HepG2 (cell line): ENCODE data around the gene DUSP9. TPM values are rescaled to one million over a fixed set of nuclear protein-coding genes. Genes with fewer than 3 reads are reported as not detected.
A peak's percentile ranks its signal among the peaks of the same experiment; 100 is the strongest.

ENCODE experiments used
- ATAC-seq: fragments of 200-7000 bp; cut with Tn5 transposase; 3 replicates; pipeline ENCODE4 v1.9.1; 2020; ENCODE audit warnings: mild to moderate bottlenecking, moderate library complexity
- BruUV-seq: library from RNA; stranded (reverse); fragments of 400-500 nt; replicated peaks from 2 replicates; lab custom pipeline; 2021; lab: Mats Ljungman, UMichigan
- CTCF ChIA-PET: fragments of 300-600 bp; formaldehyde crosslinking; extraction: SDS; loops from one replicate; lab custom pipeline; 2021; ENCODE audit warnings: low total read pairs, inconsistent platforms, low intra/inter-chr PET ratio; lab: Yijun Ruan, JAX
- POLR2A ChIA-PET: fragments of 350-600 bp; sonication (Branson Sonifier 250); formaldehyde crosslinking; loops from one replicate; lab custom pipeline; 2020; ENCODE audit warnings: antibody characterized with exemption, inconsistent platforms; lab: Yijun Ruan, JAX
- DNase-seq: peaks from one replicate; pipeline ENCODE4 v3.0.0-alpha.2; 2015; ENCODE audit warnings: low spot score
- FAIRE-seq: peaks from 3 replicates; lab custom pipeline; 2011; peaks lifted over from hg19 to GRCh38; lab: Jason Lieb, UNC
- H2AFZ ChIP-seq: one replicate; pipeline ENCODE4 v1.6.1; 2011; ENCODE audit warnings: low read length, inconsistent platforms
- H3K27ac ChIP-seq: fragments of 300-600 bp; 3 replicates; pipeline ENCODE4 v1.8.0; 2011; ENCODE audit warnings: mixed run types, mild to moderate bottlenecking, mixed read lengths, low read length, inconsistent platforms; ENCODE audit not compliant: insufficient read depth; ENCODE audit errors: extremely low read length
- H3K27me3 ChIP-seq, 2 experiments: fragments of 200-600 bp in 1 of 2; 2 replicates in 1 of 2; 3 replicates in 1 of 2; pipeline versions ENCODE4 v1.6.0 to v1.8.0; 2011; ENCODE audit warnings: low read length in 2 of 2, mild to moderate bottlenecking in 2 of 2, moderate library complexity in 2 of 2, inconsistent platforms in 1 of 2; ENCODE audit not compliant: insufficient read depth in 2 of 2, control insufficient read depth in 1 of 2
- H3K36me3 ChIP-seq, 2 experiments: fragments of 200-600 bp in 1 of 2; replicated peaks in 1 of 2; 2 replicates in 1 of 2; 3 replicates in 1 of 2; pipeline versions ENCODE4 v1.5.1 to v1.8.0; 2011; ENCODE audit warnings: low read length in 2 of 2, inconsistent platforms in 1 of 2; ENCODE audit not compliant: insufficient read depth in 2 of 2, control insufficient read depth in 1 of 2
- H3K4me1 ChIP-seq: 2 replicates; pipeline ENCODE4 v1.5.1; 2012; ENCODE audit warnings: low read length, inconsistent platforms; ENCODE audit not compliant: insufficient read depth
- H3K4me2 ChIP-seq: 2 replicates; pipeline ENCODE4 v1.6.0; 2011; ENCODE audit warnings: low read depth, low read length, inconsistent platforms
- H3K4me3 ChIP-seq, 3 experiments: fragments of 200-600 bp in 1 of 3; sonication (generic), shearing (Covaris generic) in 1 of 3; replicated peaks in 1 of 3; 2 replicates each; pipeline ENCODE4 v1.5.1; 2011 to 2016; ENCODE audit warnings: low read length in 3 of 3, inconsistent platforms in 2 of 3, low read depth in 2 of 3, mild to moderate bottlenecking in 2 of 3, control low read depth in 1 of 3, mixed read lengths in 1 of 3; ENCODE audit not compliant: insufficient read depth in 1 of 3
- H3K79me2 ChIP-seq: one replicate; pipeline ENCODE4 v1.6.1; 2011; ENCODE audit warnings: low read length, inconsistent platforms; ENCODE audit not compliant: insufficient read depth
- H3K9ac ChIP-seq: 2 replicates; pipeline ENCODE4 v1.6.0; 2011; ENCODE audit warnings: mild to moderate bottlenecking, low read depth, low read length, inconsistent platforms; ENCODE audit not compliant: insufficient read depth
- H3K9me3 ChIP-seq: 2 replicates; pipeline ENCODE4 v1.5.1; 2012; ENCODE audit warnings: mild to moderate bottlenecking, low read length
- H4K20me1 ChIP-seq: 2 replicates; pipeline ENCODE4 v1.6.0; 2011; ENCODE audit warnings: inconsistent platforms, mild to moderate bottlenecking, low read length, moderate library complexity; ENCODE audit not compliant: insufficient read depth
- BCL6 ChIP-seq: IDR thresholded peaks from 2 replicates; pipeline ENCODE4 v1.6.1; 2016; ENCODE audit warnings: missing genetic modification reagents, missing compliant biosample characterization
- EED ChIP-seq: sonication (generic); formaldehyde crosslinking; IDR thresholded peaks from 2 replicates; pipeline ENCODE4 v1.5.0; 2020; ENCODE audit warnings: mild to moderate bottlenecking, missing genetic modification reagents
- ELF3 ChIP-seq: IDR thresholded peaks from 2 replicates; pipeline ENCODE4 v1.6.1; 2016; ENCODE audit warnings: missing genetic modification reagents, missing compliant biosample characterization
- ETV6 ChIP-seq: sonication (generic); formaldehyde crosslinking; conservative IDR thresholded peaks from 2 replicates; pipeline ENCODE4 v1.4.0; 2020; ENCODE audit warnings: missing genetic modification reagents
- FOXA1 ChIP-seq, 2 experiments: fragments of 450-650 bp in 1 of 2; sonication (generic) in 1 of 2; formaldehyde crosslinking in 1 of 2; IDR thresholded peaks; 2 replicates each; pipeline versions ENCODE4 v1.4.0 to v1.6.1; 2016 to 2020; ENCODE audit warnings: missing genetic modification reagents in 1 of 2
- MAZ ChIP-seq, 2 experiments: sonication (generic) in 1 of 2; formaldehyde crosslinking in 1 of 2; IDR thresholded peaks; 2 replicates each; pipeline versions ENCODE4 v1.5.0 to v1.6.1; 2012 to 2020; ENCODE audit warnings: low read depth in 2 of 2, mild to moderate bottlenecking in 2 of 2, borderline replicate concordance in 1 of 2, improper control_type of control experiment in 1 of 2, low read length in 1 of 2, missing genetic modification reagents in 1 of 2, moderate library complexity in 1 of 2
- MBD4 ChIP-seq: IDR thresholded peaks from 2 replicates; pipeline ENCODE4 v1.6.1; 2012; ENCODE audit warnings: low read length, inconsistent platforms, borderline replicate concordance
- MED8 ChIP-seq: sonication (generic); formaldehyde crosslinking; IDR thresholded peaks from 2 replicates; pipeline ENCODE4 v1.8.1; 2023; ENCODE audit warnings: mild to moderate bottlenecking, missing genetic modification reagents; ENCODE audit not compliant: insufficient replicate concordance
- RCOR2 ChIP-seq: IDR thresholded peaks from 2 replicates; pipeline ENCODE4 v1.6.1; 2016; ENCODE audit warnings: missing biosample characterization, missing genetic modification reagents
- SMAD9 ChIP-seq: sonication (generic); formaldehyde crosslinking; IDR thresholded peaks from 2 replicates; pipeline ENCODE4 v1.5.1; 2020; ENCODE audit warnings: mild to moderate bottlenecking, missing genetic modification reagents
- THAP11 ChIP-seq: IDR thresholded peaks from 2 replicates; pipeline ENCODE4 v1.6.1; 2016; ENCODE audit warnings: missing biosample characterization, missing genetic modification reagents
- TRIM24 ChIP-seq: sonication (generic); formaldehyde crosslinking; IDR thresholded peaks from 2 replicates; pipeline ENCODE4 v1.8.0; 2022; ENCODE audit warnings: mild to moderate bottlenecking, missing genetic modification reagents
- ZNF354B ChIP-seq: sonication (generic); formaldehyde crosslinking; IDR thresholded peaks from 2 replicates; pipeline ENCODE4 v1.8.0; 2022; ENCODE audit warnings: mild to moderate bottlenecking, missing genetic modification reagents
- ZNF747 ChIP-seq: sonication (generic); formaldehyde crosslinking; IDR thresholded peaks from 2 replicates; pipeline ENCODE4 v1.8.1; 2023; ENCODE audit warnings: missing genetic modification reagents, mild to moderate bottlenecking, borderline replicate concordance
- WGBS: methylation state at CpG from one replicate; pipeline ENCODE4 v1.1.6; 2017; ENCODE audit warnings: low lambda C conversion rate; 5-methylcytosine and 5-hydroxymethylcytosine counted together
- in situ Hi-C: cut with HindIII; loops from 2 replicates; pipeline ENCODE4 v1.10.0; 2017; ENCODE audit warnings: low pct_unique_long_range_greater_than_20kb; ENCODE audit not compliant: extremely low pct_ligation_motif_present
- intact Hi-C: fragments of 100-400 bp; cut with micrococcal nuclease; formaldehyde crosslinking; loops from one replicate; pipeline ENCODE4 v1.10.0; 2022; ENCODE audit not compliant: unreplicated experiment
- polyA plus RNA-seq, 8 experiments: library from polyadenylated mRNA; depleted of rRNA in 3 of 8; stranded (reverse) in 7 of 8; unstranded in 1 of 8; fragments of >200 nt; fragmentation: Illumina TruSeq in 4 of 8; extraction: Trizol in 4 of 8; gene quantifications; 2 replicates each; pipeline versions ENCODE4 v1.2.1 to v1.2.3, GENCODE V29; 2011 to 2016; ENCODE audit warnings: low read depth in 4 of 8, missing spikeins in 1 of 8, mixed read lengths in 1 of 8; ENCODE audit not compliant: insufficient read depth in 1 of 8
- total RNA-seq, 5 experiments: library from RNA; depleted of rRNA; stranded (reverse); fragments of >200 nt; fragmentation: Illumina TruSeq; extraction: Trizol; gene quantifications; 2 replicates each; pipeline ENCODE4 v1.2.3, GENCODE V29; 2016; ENCODE audit warnings: low read depth in 1 of 5
- TF ChIP-seq, protein P1 (sequence below): sonication (generic); formaldehyde crosslinking; IDR thresholded peaks from 2 replicates; pipeline ENCODE4 v1.4.0; 2020; ENCODE audit warnings: missing genetic modification reagents
- TF ChIP-seq, protein P2 (sequence below): sonication (generic); formaldehyde crosslinking; IDR thresholded peaks from 2 replicates; pipeline ENCODE4 v1.4.0; 2020; ENCODE audit warnings: missing genetic modification reagents, borderline replicate concordance

DUSP9 gene
- total and polyA plus RNA-seq, 2 of the 13 experiments (the other 11 are each of a cell fraction or from before 2014, with no cell fraction given): 235 to 435 TPM

DNA sequence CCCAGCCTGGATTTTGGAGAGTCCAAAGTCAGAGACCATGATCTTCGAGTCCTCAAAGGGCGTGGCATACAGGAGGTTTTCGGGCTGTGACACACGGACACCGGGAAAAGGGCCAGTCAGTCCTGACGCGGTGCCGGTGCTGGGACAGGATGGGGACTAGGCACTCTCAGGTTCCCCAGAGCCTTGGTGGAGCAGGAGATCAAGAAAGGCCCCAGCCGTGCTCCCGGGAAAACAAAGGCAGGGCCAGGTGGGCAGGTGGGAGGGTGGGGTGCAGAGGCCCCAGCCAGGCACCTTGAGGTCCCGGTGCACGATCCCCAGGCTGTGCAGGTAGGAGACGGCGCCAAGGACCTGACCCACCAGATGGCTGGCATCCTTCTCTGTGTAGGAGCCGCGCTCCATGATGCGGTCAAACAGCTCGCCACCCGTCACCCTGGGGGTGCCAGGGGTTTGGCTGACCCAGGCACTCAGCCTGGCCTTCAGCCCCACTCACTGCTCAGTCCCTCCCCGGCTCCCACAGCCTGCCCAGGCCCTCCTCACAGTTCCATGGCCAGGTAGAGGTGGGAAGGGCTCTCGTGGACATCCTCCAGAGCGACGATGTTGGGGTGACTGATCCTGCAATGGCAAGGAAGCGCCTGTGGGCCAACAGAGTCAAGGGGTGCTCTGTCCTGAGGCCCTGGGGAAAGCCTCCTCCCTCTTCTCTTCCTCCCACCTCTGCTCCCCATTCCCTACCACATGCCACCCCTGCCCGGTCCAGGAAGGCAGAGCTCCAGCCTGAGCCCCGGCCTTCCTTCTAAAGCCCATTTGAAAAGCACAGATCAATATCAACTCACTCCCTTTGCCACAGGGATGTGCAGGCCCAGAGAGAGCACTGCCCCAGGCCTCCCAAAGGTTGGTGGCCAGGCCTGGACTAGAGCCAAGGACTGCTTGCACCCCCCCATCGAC, 24.9 kb downstream of the DUSP9 start:
- CTCF ChIA-PET: no interaction called here
- POLR2A ChIA-PET: no interaction called here
- H3K4me2 ChIP-seq: peak overlapping the region; percentile 3; the same call in 1 of the 2 replicates
- peaks cover 74% of the 10 kb centered on the region for H3K4me1 ChIP-seq
- BruUV-seq: no TSS peak
- no peak overlapping the region for H3K27ac ChIP-seq
- no peaks in the 10 kb centered on the region for H4K20me1 ChIP-seq
- H3K79me2 ChIP-seq: no peaks in the 10 kb centered on the region
- DNase-seq (no peak), ATAC-seq (no peak), FAIRE-seq (no peak)
- no peak overlapping the region for H3K4me3 ChIP-seq
- H3K9ac ChIP-seq: no peak overlapping the region
- no peaks in the 10 kb centered on the region for H3K9me3 ChIP-seq
- no peaks in the 10 kb centered on the region for H3K27me3 ChIP-seq
- intact Hi-C loops: no loop called here
- H3K36me3 ChIP-seq: no peaks in the 10 kb centered on the region
- 89% methylated on average over 4 of the region's 27 CpGs for WGBS
- no peak for TF ChIP-seq MBD4
- no peak for TF ChIP-seq ZNF747 (CRISPR knock-in tag)
- TF ChIP-seq, protein P1, sequence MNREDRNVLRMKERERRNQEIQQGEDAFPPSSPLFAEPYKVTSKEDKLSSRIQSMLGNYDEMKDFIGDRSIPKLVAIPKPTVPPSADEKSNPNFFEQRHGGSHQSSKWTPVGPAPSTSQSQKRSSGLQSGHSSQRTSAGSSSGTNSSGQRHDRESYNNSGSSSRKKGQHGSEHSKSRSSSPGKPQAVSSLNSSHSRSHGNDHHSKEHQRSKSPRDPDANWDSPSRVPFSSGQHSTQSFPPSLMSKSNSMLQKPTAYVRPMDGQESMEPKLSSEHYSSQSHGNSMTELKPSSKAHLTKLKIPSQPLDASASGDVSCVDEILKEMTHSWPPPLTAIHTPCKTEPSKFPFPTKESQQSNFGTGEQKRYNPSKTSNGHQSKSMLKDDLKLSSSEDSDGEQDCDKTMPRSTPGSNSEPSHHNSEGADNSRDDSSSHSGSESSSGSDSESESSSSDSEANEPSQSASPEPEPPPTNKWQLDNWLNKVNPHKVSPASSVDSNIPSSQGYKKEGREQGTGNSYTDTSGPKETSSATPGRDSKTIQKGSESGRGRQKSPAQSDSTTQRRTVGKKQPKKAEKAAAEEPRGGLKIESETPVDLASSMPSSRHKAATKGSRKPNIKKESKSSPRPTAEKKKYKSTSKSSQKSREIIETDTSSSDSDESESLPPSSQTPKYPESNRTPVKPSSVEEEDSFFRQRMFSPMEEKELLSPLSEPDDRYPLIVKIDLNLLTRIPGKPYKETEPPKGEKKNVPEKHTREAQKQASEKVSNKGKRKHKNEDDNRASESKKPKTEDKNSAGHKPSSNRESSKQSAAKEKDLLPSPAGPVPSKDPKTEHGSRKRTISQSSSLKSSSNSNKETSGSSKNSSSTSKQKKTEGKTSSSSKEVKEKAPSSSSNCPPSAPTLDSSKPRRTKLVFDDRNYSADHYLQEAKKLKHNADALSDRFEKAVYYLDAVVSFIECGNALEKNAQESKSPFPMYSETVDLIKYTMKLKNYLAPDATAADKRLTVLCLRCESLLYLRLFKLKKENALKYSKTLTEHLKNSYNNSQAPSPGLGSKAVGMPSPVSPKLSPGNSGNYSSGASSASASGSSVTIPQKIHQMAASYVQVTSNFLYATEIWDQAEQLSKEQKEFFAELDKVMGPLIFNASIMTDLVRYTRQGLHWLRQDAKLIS (CRISPR knock-in tag): no peak
- TF ChIP-seq FOXA1 (IDR thresholded peaks at IDR 0.05): no peak
- no peak for TF ChIP-seq FOXA1 (CRISPR knock-in tag; IDR thresholded peaks at IDR 0.05)
- no peak for TF ChIP-seq ZNF354B (CRISPR knock-in tag)
- no peak for TF ChIP-seq MAZ (IDR thresholded peaks at IDR 0.05; ENCODE audit: borderline replicate concordance, low read depth, low read length)
- TF ChIP-seq MAZ (CRISPR knock-in tag; IDR thresholded peaks at IDR 0.05; ENCODE audit: low read depth): no peak
- no peak for TF ChIP-seq THAP11 (CRISPR knock-in tag)
- no peak for TF ChIP-seq RCOR2 (CRISPR knock-in tag)
- TF ChIP-seq ELF3 (CRISPR knock-in tag): no peak
- TF ChIP-seq ETV6 (CRISPR knock-in tag): no peak
- no peak for TF ChIP-seq TRIM24 (CRISPR knock-in tag)
- TF ChIP-seq SMAD9: no peak
- TF ChIP-seq BCL6 (CRISPR knock-in tag): no peak
- TF ChIP-seq MED8 (CRISPR knock-in tag): no peak
- TF ChIP-seq, protein P2, sequence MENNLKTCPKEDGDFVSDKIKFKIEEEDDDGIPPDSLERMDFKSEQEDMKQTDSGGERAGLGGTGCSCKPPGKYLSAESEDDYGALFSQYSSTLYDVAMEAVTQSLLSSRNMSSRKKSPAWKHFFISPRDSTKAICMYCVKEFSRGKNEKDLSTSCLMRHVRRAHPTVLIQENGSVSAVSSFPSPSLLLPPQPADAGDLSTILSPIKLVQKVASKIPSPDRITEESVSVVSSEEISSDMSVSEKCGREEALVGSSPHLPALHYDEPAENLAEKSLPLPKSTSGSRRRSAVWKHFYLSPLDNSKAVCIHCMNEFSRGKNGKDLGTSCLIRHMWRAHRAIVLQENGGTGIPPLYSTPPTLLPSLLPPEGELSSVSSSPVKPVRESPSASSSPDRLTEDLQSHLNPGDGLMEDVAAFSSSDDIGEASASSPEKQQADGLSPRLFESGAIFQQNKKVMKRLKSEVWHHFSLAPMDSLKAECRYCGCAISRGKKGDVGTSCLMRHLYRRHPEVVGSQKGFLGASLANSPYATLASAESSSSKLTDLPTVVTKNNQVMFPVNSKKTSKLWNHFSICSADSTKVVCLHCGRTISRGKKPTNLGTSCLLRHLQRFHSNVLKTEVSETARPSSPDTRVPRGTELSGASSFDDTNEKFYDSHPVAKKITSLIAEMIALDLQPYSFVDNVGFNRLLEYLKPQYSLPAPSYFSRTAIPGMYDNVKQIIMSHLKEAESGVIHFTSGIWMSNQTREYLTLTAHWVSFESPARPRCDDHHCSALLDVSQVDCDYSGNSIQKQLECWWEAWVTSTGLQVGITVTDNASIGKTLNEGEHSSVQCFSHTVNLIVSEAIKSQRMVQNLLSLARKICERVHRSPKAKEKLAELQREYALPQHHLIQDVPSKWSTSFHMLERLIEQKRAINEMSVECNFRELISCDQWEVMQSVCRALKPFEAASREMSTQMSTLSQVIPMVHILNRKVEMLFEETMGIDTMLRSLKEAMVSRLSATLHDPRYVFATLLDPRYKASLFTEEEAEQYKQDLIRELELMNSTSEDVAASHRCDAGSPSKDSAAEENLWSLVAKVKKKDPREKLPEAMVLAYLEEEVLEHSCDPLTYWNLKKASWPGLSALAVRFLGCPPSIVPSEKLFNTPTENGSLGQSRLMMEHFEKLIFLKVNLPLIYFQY (CRISPR knock-in tag): no peak
- no peak for TF ChIP-seq EED (CRISPR knock-in tag)
- in situ Hi-C loops: loop anchor here (25.0 kb wide), 1 partner anchor 710 kb away; no protein-coding TSS in a partner anchor
- no peak overlapping the region for H2AFZ ChIP-seq
